ENCODE measurements around the gene PIK3C3.

The PIK3C3 gene

DNA sequence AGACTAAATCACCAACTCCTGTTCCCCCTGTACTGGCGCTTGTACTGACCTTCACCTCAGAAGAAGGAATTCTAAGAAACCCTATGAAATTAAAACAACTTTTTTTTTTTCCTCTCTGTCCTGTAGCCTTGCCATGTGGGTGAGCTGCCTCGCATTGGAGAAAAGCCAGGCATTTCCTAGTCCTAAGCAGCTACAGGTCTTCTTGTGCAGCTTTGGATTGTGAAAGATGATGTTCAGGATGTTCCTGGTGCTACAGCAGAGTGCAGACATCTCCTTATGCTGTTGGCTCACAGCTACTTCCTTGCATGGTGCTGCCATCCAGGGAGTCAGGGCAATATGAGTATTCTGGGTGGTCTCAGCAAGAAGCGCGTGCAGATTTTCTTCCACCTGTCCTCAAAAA lies 11.9 kb downstream of the PIK3C3 start:
- no peak overlapping the region for H3K27ac ChIP-seq
- TF ChIP-seq ZFX (IDR thresholded peaks at IDR 0.05) (no peak), CTCF (conservative IDR thresholded peaks at IDR 0.05) (no peak)

DNA sequence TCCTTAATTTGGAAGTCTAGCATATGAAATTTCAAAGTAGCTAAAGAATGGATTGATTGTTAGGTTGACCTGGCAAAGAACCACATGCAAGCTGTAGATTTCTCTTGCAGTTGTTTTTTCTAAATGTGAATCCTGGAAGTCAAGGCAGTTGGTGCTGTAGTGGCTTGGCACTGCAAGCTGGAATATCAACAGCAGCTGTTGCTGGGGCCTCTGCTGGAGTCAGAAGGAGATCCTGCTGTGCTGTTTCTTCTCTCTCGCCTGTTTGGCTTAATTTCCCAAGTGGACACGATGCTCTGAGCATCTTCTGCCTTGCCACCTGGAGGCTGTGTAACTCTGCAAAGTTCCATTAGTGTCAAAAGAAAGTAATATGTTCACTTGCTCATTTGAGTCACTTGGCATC lies 12.6 kb downstream of the PIK3C3 start:
- TF ChIP-seq CTCF (conservative IDR thresholded peaks at IDR 0.05) (no peak), ZFX (IDR thresholded peaks at IDR 0.05) (no peak)
- no peak overlapping the region for H3K27ac ChIP-seq

GRCh38 chr18:41969881-41970280 lies 14.8 kb downstream of the PIK3C3 start:
- H3K27ac ChIP-seq, result no peak overlapping the region

GRCh38 chr18:41972067-41972925 lies 17.3 kb downstream of the PIK3C3 start:
- no peak overlapping the region for H3K27ac ChIP-seq
- TF ChIP-seq CTCF (conservative IDR thresholded peaks at IDR 0.05), result no peak
- TF ChIP-seq ZFX (IDR thresholded peaks at IDR 0.05), result no peak

More at GRCh38 chr18:41969881-41970280, 14.8 kb downstream of the PIK3C3 start:
- TF ChIP-seq ZFX (IDR thresholded peaks at IDR 0.05), result no peak
- TF ChIP-seq CTCF (conservative IDR thresholded peaks at IDR 0.05), result no peak

DNA sequence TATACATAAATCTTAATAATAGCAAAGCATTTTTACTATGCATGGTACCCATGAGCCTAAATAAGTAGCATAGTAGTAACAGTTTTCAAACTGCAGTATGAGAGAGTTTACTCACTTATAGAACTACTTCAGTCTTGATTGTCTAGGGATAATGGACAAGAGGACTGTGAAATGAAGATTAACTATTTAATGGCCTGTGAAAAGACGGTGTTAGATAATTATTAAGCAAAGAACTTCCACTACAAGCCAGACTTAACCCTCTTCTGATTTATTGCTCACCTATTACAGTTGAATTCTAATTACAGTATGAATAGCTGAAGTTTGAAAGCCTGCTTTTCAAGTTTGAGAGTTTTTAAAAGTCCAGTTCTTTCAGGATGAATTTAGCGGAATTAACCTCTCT lies 18.9 kb downstream of the PIK3C3 start:
- TF ChIP-seq ZFX (IDR thresholded peaks at IDR 0.05), result no peak
- no peak for TF ChIP-seq CTCF (conservative IDR thresholded peaks at IDR 0.05)
- H3K27ac ChIP-seq, result no peak overlapping the region

DNA sequence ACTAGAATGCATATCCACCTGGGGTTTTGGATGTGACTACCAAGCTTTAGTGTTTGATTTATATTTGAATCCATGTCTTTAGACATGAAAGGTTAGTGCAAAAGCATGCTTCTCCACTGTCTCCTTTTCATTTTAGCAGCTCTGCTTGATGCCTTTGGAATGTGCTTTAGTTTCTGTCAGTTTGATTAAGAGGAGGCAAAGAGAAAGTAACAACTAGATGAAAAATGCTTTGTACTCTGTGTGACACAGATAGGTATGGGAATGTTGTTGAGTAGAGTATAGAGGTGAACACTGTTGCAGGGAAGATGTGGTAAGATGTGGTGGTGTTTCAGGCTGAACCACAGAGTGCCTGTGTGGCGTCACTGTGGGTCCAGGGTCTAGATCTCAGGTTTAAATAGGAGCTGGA lies 19.8 kb downstream of the PIK3C3 start:
- H3K27ac ChIP-seq, result no peak overlapping the region
- TF ChIP-seq ZFX (IDR thresholded peaks at IDR 0.05) (no peak), CTCF (conservative IDR thresholded peaks at IDR 0.05) (no peak)

- no peak for TF ChIP-seq CTCF (conservative IDR thresholded peaks at IDR 0.05)
- no peak for TF ChIP-seq ZFX (IDR thresholded peaks at IDR 0.05)
- H3K27ac ChIP-seq, result no peak overlapping the region
Measured at GRCh38 chr18:41975284-41975683, 20.2 kb downstream of the PIK3C3 start.
